HL-60 (cell line): ENCODE results near the gene DYNC1H1.

Experiments
- DNase-seq, 2 experiments: peaks; one replicate each; pipeline ENCODE4 v3.0.0-alpha.2; 2010 to 2020; ENCODE audit warnings: low read depth in 1 of 2, low spot score in 1 of 2
- H3K27ac ChIP-seq: fragments of 250-450 bp; sonication (Bioruptor Pico); replicated peaks from 2 replicates; pipeline ENCODE4 v1.5.1; 2020; ENCODE audit warnings: mild to moderate bottlenecking, moderate library complexity
- H3K27me3 ChIP-seq: fragments of 250-450 bp; sonication (Bioruptor Pico); 2 replicates; pipeline ENCODE4 v1.5.1; 2021; ENCODE audit warnings: mild to moderate bottlenecking, moderate library complexity; ENCODE audit not compliant: insufficient read depth, poor library complexity, severe bottlenecking
- H3K4me3 ChIP-seq: replicated peaks from 2 replicates; pipeline ENCODE4 v1.5.1; 2011; ENCODE audit warnings: mild to moderate bottlenecking, control low read depth, low read length; ENCODE audit not compliant: insufficient read depth
- CTCF ChIP-seq: IDR thresholded peaks from one replicate; pipeline ENCODE4 v1.5.1; 2011; ENCODE audit warnings: low read length, control low read depth, inconsistent platforms; ENCODE audit not compliant: insufficient read depth
- GABPA ChIP-seq: IDR thresholded peaks from 2 replicates; pipeline ENCODE4 v1.6.1; 2012; ENCODE audit warnings: low read depth
- POLR2AphosphoS5 ChIP-seq: IDR thresholded peaks from 2 replicates; pipeline ENCODE4 v1.6.1; 2012; ENCODE audit warnings: low read depth
- SPI1 ChIP-seq: IDR thresholded peaks from 2 replicates; pipeline ENCODE4 v1.6.1; 2012; ENCODE audit warnings: low read depth, mild to moderate bottlenecking, borderline replicate concordance
- TF ChIP-seq, protein P1 (sequence below): IDR thresholded peaks from 2 replicates; pipeline ENCODE4 v1.6.1; 2012; ENCODE audit warnings: low read depth; ENCODE audit not compliant: insufficient replicate concordance

DYNC1H1 gene

GRCh38 chr14:102028733-102029132 is 64.4 kb downstream of the DYNC1H1 start:
- no peaks in the 10 kb centered on the region for H3K27me3 ChIP-seq
- H3K4me3 ChIP-seq = no peak overlapping the region
- no peak for DNase-seq
- no peak overlapping the region for H3K27ac ChIP-seq
- TF ChIP-seq SPI1 (no peak), POLR2AphosphoS5 (no peak), GABPA (no peak), CTCF (no peak)
- TF ChIP-seq, protein P1, sequence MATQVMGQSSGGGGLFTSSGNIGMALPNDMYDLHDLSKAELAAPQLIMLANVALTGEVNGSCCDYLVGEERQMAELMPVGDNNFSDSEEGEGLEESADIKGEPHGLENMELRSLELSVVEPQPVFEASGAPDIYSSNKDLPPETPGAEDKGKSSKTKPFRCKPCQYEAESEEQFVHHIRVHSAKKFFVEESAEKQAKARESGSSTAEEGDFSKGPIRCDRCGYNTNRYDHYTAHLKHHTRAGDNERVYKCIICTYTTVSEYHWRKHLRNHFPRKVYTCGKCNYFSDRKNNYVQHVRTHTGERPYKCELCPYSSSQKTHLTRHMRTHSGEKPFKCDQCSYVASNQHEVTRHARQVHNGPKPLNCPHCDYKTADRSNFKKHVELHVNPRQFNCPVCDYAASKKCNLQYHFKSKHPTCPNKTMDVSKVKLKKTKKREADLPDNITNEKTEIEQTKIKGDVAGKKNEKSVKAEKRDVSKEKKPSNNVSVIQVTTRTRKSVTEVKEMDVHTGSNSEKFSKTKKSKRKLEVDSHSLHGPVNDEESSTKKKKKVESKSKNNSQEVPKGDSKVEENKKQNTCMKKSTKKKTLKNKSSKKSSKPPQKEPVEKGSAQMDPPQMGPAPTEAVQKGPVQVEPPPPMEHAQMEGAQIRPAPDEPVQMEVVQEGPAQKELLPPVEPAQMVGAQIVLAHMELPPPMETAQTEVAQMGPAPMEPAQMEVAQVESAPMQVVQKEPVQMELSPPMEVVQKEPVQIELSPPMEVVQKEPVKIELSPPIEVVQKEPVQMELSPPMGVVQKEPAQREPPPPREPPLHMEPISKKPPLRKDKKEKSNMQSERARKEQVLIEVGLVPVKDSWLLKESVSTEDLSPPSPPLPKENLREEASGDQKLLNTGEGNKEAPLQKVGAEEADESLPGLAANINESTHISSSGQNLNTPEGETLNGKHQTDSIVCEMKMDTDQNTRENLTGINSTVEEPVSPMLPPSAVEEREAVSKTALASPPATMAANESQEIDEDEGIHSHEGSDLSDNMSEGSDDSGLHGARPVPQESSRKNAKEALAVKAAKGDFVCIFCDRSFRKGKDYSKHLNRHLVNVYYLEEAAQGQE = no peak

DNA sequence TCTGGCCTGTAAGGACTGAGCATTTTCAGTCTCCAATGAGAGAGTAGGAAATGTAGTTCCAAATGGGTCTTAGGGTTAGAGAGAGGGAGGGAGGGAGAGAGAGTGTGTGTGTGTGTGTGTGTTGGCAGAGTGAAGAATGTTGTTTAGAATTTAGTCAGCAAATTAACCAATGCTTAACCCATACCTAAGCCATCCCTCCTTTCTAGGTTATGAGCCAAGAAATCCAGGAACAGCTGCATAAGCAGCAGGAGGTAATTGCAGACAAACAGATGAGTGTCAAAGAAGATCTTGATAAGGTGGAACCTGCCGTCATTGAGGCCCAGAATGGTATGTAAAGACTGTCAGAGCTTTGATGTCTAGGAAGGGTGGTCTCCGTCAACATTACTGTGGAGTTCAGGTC is 65.6 kb downstream of the DYNC1H1 start:
- Histone ChIP-seq H3K27me3 (no peaks in the 10 kb centered on the region), H3K4me3 (no peak overlapping the region), H3K27ac (no peak overlapping the region)
- TF ChIP-seq SPI1 = no peak
- no peak for TF ChIP-seq CTCF
- no peak for TF ChIP-seq GABPA
- TF ChIP-seq POLR2AphosphoS5 = no peak
- TF ChIP-seq, protein P1 = no peak
- DNase-seq = no peak

DNA sequence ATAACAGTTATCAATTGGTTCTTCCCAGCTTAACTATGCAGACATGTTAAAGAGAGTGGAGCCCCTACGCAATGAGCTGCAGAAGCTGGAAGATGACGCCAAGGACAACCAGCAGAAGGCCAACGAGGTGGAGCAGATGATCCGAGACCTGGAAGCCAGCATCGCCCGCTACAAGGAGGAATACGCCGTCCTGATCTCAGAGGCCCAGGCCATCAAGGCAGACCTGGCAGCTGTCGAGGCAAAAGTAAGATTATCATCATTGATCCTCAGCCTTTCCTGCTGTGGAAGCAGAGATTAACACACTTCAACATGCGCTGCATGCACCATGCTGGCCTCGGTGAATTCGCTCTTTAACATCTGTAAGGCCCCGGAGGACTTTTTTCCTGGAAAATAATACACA is 68.9 kb downstream of the DYNC1H1 start:
- TF ChIP-seq, protein P1 = no peak
- TF ChIP-seq CTCF (no peak), GABPA (no peak), POLR2AphosphoS5 (no peak), SPI1 (no peak)
- no peak for DNase-seq
- no peak overlapping the region for H3K4me3 ChIP-seq
- no peaks in the 10 kb centered on the region for H3K27me3 ChIP-seq
- H3K27ac ChIP-seq = no peak overlapping the region
